GM21529 (cell line): Measurements from ENCODE around the gene DLK1.

Experiments used
- ATAC-seq: cut with Tn5 transposase; IDR thresholded peaks from one replicate; pipeline ENCODE4 v1.9.1; 2021; ENCODE audit not compliant: unreplicated experiment

The DLK1 gene

DNA sequence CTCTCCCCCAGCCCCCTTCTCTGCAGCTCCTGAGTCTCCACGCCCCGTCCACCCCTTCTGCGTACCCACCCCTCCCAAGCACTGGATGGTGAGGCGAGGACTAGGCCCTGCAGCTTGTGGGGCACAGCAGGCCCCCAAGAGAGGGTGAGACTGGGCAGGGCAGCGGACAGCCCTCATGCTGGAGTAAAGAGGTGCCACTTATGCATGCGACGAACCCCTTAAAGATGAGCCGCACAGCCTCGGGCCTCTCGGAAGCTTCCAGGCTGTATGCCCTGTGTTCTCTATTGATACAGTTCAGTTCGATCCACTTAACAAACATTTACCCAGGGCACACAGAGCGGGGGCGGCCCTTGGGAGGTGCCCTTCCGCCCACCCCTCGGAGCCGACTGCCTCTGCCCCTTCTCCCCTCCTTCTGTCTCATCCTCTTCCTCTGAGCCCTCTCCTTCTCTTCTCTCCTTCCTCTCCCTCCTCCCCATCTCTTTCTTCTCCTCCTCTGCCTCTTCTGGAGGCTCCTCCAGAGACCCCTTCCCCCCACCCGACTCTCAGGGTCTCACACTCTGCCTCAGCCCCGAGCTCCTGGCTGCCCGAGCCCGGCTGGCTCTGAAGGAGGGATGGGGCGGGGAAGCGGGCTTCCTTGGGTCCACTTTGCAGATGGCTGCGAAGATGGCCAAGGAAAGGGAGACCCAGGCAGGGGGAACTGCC is 32.7 kb upstream of the DLK1 start:
- ATAC-seq: no peak

DNA sequence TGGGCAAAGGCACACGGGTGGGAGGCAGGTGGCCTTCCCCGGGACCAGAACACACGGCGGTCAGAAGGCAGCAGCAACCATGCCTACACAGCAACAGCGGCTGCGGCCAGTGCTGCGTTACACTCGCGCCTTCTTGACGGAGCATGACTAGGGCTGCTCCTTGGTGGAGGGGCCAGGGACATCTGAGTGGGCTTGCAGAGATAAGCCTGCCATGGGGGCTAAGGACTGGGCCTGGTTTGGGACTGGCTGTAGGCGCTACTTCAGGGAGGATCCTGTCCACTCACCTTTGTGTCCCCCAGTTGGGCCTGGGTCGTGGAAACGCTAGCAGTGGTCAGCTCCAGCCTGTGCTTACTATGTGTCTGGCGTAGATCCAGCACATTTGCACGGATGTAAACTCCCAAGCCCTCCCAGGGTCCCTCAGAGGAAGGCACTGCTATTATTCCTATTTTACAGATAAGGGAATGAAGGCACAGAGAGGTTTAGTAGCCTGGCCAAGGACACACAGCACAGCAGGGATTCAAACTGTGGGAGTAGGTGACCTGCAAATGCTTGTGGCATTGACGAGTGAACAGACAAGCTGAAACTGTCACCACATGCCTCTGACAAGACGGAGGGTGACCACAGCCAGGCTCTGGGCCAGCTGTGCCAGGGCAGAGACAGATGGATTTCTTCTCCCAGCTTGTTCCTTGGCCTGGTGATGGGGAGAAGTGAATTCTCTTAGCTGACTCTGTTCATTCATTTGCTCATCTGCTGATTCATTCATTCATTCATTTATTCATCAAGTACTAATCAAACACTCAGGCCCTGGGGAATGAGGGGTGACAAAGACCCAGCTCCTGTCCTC is 31.9 kb upstream of the DLK1 start:
- no peak for ATAC-seq

DNA sequence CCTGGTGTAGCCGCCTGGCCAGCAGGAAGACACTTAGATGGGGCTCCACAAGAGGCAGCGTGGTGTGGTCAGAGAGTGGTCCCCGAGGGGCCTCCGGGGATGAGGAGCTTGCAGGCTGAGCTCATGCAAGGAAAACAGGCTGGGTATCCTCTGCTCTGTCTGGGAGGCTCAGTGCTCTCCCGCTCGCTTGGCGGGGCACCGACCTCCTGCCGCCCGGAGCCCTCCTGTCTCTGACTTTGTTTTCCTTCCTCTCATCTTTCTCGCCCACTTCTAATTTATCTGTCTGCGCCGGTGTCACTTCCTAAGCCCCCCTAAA is 31.3 kb upstream of the DLK1 start:
- no peak for ATAC-seq

DNA sequence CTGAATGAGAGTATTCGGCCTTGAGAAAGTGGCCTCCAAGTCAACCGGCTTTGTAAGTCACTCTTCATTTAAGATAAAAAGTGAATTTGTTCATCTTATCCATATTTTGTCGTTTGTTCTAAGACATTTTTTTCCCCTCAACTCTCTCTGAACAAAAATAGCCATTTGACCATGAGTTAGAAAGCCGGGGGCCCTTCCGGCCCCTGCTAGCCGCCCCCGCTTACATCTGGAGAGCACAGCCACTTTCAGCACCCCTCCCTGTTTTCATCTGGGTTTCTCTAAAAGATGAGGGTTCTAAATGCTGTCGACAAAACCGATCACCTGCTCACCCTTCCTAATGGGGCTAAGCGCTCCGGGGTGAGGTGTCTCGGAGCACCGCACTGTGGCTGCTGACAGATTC is 30.7 kb upstream of the DLK1 start:
- ATAC-seq: no peak

DNA sequence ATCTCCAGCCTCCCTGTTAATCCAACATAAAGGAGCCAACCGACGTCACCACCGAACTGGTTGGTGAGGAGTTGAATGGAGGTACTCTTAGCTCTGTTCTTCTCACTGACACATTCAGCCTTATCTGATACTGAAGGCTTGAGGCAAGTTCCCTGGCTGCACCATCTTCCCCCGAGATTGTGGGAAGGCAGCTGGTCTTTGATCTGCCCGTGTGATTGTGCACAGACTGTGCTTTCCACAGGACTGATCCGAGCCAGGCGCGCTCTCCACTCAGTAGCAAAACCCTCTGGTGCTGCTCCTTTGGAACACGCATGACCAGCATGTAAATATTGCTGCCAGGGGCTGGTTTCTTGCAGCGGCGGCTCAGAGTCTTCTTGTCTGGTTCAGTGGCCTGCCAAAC is 30.1 kb upstream of the DLK1 start:
- ATAC-seq: no peak

DNA sequence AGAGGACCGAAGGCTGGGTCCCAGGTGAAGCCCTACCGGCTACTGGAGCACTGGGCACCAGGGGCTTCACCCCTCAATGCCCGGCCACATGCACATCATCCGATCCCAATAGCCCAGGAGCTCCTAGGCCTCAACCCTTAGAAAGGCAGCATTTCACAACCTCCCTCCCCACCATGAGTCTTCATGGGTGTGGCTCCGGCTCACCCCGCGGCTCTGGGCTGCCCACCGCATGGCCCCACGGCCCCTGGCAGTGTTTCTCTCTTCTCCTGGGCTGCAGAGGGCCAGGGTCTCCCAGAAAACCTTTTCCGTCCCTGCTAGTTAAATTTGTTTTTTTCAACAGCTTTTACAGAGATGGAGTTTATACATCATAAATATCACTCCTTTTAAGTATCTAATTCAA is 28.6 kb upstream of the DLK1 start:
- ATAC-seq: no peak

DNA sequence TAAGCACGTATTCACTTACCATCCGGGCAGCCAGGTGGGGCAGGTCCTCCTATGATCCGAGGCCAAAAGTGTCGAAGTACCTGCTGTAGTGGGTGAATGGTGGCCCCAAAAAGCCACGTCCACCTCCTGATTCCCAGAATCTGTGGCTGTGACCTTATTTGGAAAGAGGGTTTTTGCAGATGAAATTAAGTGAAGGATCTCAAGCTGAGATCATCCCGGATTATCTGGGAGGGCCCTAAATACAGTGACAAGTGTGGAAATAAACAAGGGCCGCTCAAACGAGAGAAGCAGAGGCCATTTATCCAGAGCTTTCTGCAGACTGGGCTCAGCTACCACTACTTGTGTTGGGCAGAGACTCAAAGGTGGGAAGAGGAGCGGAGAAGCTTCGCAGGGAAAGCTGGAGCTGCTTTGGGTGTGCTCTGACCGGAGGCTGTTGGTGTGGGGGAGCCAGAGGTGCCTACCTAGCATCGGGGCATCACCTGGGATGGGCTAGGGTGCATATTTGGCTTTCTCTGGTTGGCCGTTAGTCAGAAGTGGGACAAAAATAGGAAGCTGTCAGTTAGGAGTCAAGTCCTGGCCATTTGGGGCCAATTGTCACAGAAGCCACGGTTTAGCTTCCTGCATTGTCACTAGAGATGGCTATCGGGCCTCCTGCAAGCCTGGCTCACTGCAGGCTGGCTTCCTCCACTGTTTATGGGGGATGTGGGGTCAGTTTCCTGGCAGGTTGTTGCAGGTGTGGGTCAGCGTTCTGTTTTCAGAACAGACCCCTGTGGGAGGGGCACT is 27.8 kb upstream of the DLK1 start:
- ATAC-seq: no peak

DNA sequence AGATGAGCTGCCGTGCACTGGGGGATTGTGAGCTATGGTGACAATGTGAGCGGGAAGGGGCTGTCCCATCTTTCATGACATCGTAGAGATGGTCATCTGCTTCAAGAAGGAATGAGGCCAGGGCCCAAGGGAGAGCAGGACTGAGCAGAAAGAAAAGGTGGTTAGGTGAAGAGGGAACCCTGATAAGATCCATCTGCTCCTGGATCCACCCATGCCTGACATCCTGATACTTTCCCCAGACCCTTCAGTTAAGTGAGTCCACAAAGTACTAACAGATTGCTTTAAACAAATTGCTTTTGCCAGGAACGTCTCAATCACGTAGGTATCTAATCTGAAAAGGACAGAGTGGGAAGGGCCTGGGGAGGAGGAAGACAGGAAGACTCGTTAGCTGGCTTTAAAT is 25.4 kb upstream of the DLK1 start:
- ATAC-seq: no peak

DNA sequence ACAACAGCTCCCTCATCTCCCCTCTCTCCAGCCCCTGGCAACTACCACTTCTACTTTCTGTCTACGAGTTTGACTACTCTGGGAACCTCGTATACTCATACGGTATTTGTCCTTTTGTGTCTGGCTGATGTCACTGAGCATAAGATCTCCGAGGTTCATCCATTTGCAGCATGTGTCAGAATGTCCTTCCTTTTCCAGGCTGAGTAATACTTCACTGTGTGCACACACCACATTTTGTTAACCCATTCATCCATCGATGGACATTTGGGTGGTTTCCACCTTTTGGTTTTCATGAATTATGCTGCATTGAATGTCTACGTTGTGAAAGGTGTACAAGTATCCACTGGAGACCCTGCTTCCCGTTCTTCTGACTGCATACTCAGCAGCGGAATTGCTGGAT is 24.1 kb upstream of the DLK1 start:
- no peak for ATAC-seq

DNA sequence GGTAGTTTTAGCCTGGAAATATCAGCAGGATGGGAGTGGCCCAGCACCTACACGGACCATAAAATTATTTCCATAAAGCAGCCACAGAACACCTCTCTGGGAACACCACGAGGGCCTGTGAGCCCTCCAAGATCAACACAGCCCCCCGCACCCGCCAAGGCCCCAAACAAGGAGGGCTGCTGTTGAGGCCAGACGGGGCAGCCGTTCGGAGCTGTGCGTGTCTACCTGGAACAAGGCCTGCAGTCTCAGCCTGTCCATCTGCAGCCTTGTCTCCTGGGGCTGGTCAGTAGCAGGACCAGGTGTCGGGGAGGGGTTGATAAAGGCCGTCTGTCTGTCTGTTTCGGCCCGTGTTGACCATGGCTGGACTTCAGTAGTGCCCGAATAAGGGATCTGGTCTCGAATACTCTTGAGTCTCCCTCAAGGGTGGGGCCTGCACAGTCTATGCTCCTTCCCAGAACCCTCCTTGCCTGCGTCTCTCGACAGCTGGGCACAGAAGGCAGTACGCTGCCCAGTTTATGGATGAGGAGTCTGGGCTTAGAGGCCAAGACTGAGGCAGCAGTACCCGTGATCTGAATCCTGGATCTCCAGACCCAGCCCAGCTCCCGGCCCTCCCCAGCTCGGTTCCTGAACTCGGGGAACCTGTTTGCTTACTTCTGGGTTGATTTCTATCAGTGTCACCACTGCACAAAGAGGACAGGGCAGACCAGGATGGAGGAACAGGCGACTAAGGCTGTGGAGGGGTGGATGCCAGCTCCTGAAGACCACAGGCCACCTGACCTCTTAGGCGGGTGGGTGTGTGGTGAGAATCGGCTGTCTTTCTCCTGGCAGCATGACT is 23.1 kb upstream of the DLK1 start:
- no peak for ATAC-seq

DNA sequence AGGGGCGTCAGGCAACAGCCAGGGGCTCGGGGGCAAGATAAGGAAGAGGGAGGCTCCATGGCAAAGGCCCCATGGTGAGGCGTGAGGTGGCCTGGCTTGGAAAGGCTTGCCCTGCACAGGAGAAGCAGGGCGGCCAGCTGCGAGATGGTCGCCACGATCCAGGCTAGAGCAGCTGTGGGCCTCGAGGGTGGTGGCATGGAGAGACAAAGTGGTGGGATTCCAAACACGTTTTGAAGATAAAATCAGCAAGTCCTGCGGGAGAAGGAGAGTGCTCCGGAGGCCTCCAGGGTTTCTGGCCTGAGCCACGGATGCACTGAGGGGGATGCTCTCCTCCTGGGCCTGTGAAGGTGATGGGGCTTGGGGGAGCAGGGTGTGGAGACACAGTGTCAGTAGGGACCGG is 20.5 kb upstream of the DLK1 start:
- no peak for ATAC-seq

DNA sequence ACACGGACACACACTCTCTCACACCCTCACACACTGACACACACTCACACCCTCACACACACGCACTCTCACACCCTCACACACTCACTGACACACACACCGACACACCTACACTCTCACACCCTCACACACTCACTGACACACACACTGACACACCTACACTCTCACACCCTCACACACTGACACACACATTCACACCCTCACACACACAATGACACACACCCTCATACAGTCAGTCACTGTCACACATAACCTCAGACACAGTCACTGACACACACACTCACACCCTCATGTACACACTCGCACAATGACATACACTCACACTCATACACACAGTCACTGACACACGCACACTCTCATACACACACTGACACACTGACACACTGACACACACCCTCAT is 19.8 kb upstream of the DLK1 start:
- ATAC-seq: no peak

DNA sequence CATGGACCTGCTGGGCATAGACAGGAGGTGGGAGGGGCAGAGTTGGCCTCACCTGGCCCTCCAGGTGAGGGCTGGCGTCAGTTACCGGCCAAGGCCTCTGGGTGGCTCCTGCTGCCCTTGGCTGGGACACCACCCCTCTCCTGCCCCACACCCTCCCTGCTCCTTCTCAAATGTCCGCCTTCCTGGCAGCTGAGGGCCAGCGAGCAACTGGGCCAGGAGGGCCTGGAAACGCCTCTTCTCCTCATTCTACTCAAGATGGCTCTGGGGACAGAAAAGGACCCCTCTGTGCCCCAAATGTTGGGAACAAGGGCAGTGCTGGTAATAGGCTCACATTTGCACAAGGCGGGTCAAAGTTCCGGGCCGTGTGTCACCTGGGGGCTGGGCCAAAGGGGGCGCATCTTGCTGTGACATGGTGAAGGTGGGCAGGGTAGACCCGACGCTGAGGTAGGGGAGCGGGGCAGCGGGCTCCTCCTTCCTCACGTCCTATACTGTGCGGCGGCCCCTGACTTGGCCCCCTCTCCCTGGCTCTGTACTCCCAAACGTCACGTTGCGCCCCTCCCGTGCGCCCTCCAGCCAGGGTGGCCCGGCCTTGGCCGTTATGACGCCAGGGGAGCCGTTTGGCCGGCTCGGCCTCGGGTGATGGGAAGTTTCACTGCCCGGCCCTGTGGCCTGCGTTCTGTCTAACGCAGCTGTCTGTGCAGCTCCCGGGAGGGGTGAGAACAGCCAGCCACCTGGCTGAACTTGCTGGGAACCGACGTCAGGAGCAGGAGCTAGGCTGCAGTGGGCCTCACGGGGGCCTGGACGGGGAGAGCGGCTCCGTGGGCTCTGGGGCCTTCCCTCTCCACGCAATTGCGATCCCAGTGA is 18.0 kb upstream of the DLK1 start:
- ATAC-seq: no peak

DNA sequence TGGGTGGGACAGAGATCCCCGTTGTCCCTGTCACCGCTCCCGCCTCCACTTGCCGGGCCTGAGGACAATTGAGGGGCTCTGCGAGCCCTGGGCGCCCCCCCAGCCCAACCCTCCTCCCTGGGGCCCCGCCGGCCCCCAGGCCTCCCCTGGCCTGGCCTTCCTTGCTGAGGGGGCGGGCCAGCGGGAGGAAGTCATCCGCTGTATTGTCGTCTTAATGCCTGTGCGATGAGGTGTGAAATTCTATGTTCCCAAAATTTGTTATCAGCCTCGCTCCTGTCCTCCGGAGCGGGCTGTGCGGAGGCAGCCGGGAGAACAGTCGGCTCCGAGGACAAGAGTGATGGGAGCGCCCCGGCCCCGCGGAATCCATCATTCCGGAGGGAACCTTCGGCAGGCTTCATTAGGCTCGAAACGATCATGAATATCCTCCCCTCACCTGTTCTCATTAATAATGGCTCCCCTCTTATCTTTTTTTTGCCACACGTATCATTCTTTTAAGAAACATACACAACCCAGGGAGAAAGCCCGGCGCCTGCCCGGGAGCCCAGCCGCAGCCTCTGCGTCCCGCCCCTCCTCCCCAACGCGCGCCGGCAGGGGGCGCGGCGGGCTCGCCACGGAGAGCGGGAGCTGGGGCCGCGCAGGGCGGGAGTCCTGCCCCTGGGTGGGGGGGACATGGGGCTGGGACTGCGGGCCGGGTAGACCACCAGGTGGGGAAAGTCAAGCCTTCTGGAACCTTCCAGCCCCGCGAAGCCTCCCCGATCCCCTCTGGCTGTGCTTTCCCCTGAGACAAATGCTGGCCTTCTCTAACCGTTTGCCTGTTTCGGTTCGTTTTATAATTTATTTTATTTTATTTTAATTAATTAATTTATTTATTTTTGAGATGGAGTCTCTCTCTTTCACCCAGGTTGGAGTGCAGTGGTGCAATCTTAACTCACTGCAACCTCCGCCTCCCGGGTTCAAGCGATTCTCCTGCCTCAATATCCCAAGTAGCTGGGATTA is 17.1 kb upstream of the DLK1 start:
- ATAC-seq: no peak

DNA sequence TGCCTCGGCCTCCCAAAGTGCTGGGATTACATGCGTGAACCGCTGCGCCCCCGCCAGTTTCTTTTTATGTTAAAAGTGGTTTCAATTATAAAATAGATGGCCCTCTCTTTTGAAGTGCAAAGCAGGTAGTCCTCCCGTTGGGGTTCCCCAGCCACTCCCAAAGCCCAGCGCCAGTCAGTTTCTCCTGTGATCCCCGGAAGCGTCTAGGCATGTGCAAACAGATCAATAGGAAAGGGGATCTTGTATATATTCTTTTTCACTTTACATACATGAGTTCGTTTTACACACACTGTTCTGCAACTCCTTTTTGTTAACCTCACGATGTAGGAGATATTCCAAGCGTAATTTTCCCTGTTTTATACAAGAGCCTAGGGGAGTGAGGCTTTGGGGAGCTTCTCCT is 16.3 kb upstream of the DLK1 start:
- no peak for ATAC-seq

DNA sequence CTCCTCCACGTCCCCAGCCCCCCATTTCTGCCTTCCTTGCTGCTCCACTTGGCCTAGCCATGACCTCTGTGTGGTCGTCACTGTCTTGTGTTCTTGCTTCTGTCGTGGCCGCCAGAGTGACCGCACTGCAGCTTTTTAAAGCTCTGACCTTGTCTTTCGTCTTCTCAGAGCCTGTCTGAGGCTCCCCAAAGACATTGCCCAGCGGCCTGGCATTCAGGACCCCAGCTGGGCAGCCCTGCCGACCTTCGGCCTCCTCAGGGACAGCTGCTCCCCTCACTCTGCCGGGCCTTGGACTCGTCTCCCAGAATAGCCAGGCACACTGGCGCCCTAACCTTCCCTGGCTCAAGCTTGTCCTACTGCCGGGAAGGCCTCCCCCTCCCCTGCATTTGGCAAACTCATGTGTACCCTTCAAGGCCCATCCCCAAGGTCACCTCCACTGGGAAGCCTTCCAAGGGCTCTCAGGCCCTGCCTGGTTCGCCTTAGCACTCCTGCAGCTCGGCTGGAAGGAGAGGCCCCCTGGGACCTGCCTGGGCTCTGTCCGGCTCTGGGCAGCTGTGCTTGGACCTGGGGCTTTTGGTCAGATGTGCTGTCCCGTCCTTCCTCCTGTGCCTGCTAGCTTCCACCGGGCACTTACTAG is 15.7 kb upstream of the DLK1 start:
- no peak for ATAC-seq

DNA sequence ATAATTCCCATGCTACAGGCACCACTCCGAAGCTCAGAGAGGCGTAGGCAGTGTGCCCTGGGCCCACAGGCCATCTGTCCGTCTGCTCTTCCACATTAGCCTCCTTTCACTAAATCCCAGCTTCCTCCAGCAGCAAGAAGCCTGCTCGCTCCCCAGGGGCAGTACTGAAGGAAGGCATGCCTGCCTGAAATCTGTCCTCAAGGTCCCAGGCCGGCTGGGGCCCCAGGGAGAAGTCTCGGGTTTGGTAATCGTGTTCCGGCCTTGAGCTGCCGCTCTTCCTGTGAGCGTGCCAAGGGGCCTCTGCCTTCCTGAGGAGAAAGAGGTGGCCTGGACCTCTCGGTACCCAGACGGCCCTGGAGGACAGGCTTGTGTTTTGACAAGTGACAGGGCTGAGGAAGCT is 15.2 kb upstream of the DLK1 start:
- no peak for ATAC-seq

DNA sequence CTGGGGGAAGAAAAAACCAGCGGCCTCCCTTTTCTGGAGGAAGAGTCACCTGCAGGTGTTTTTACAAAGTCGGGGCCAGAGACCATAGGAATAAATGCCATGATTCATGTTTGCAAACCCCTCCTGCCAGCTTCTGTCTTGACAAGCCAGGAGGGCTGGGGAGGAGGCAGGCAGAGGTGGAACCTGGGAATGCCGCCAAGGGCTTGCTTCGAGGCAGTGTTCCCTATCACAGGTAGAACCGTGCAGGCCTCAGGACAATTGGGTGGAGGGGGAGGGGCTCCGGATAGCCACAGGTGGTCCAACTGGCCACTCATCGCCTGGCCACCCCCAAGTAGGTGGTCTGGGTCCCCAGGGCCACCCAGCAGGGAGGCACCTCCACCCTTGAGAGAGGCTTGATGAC is 14.2 kb upstream of the DLK1 start:
- ATAC-seq: no peak

DNA sequence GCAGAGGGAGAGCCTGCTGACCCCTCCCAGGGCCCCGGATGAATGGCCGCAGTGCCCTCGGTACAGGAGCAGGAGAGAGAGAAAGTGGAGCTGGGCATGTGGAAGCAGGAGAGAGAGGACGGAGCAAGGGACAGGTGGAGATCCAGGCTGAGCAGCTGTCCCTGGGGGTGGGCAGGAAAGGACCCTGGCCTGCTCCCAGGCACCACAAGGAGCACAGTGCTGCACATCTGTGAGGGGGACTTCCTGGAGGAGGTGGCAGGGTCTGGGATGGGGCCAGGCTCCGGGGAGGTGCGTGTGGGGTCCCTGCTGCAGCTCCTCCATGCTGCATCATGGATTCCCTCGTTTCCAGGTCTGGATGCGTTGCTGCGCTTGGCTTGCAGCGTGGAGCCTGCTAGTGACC is 13.0 kb upstream of the DLK1 start:
- no peak for ATAC-seq
